ENCODE data around the gene SPATC1L. TPM values are rescaled to one million over a fixed set of nuclear protein-coding genes. Genes with fewer than 3 reads are reported as not detected.

SPATC1L gene
- polyA plus RNA-seq, 3 donors, result 3.3 to 6.7 (median 5.8) TPM

- H3K4me1 ChIP-seq (ENCODE audit: control insufficient read depth in 1 of 2, insufficient read depth in 2 of 2, low read length in 2 of 2), result no peaks in the 10 kb centered on the region
- no peaks in the 10 kb centered on the region for H4K20me1 ChIP-seq (ENCODE audit: insufficient read depth, low read length)
- H3K79me2 ChIP-seq (ENCODE audit: insufficient read depth, low read length), result no peaks in the 10 kb centered on the region
- H3K4me1 Mint-ChIP-seq, result no peaks in the 10 kb centered on the region
- 87% methylated on average over 5 of the region's 13 CpGs for WGBS (ENCODE audit: insufficient coverage)
- no peak overlapping the region for H3K4me3 Mint-ChIP-seq
- H3K36me3 Mint-ChIP-seq, result peaks cover 44 to 51% of the 10 kb centered on the region in 2 donors
- no peaks in the 10 kb centered on the region for H3K27me3 Mint-ChIP-seq (ENCODE audit: low read depth in 3 of 3)
- H3K9me3 Mint-ChIP-seq, result no peaks in the 10 kb centered on the region
- TF ChIP-seq CTCF (IDR thresholded peaks at IDR 0.05), result no peak
- no peak overlapping the region for H3K27ac Mint-ChIP-seq
- no peak for DNase-seq
- no peak overlapping the region for H2AFZ ChIP-seq (ENCODE audit: insufficient read depth, low read depth, low read length, poor library complexity, severe bottlenecking)
- intact Hi-C loops (cut with micrococcal nuclease), result no loop called here
- no peak overlapping the region for H3K9ac ChIP-seq (ENCODE audit: insufficient read depth, low read length, poor library complexity, severe bottlenecking)
- peaks cover 8 to 48% of the 10 kb centered on the region in 2 donors for H3K36me3 ChIP-seq (replicated peaks in 1 of 2; ENCODE audit: control insufficient read depth in 1 of 2, insufficient read depth in 2 of 2, low read length in 2 of 2)
- H3K4me3 ChIP-seq (replicated peaks in 1 of 3; ENCODE audit: low read depth in 2 of 3, low read length in 3 of 3), result no peak overlapping the region
- H3K9me3 ChIP-seq (replicated peaks in 1 of 2; ENCODE audit: control insufficient read depth in 1 of 2, insufficient read depth in 1 of 2, low read length in 2 of 2), result no peaks in the 10 kb centered on the region
- no peaks in the 10 kb centered on the region for H3K27me3 ChIP-seq (ENCODE audit: control insufficient read depth in 2 of 2, insufficient read depth in 2 of 2, low read length in 2 of 2)
- H3K27ac ChIP-seq (ENCODE audit: low read depth in 1 of 2, low read length in 2 of 2), result no peak overlapping the region
- H3K4me2 ChIP-seq (replicated peaks; ENCODE audit: extremely low read depth, low read length, poor library complexity, severe bottlenecking), result no peak overlapping the region
Measured at GRCh38 chr21:46199436-46200373, 15.4 kb upstream of the SPATC1L start.

GRCh38 chr21:46196733-46197132 lies 12.5 kb upstream of the SPATC1L start:
- H3K36me3 Mint-ChIP-seq, result peaks cover 51 to 56% of the 10 kb centered on the region in 2 donors
- H3K9me3 Mint-ChIP-seq, result peaks cover 0 to 2% (median 0%) of the 10 kb centered on the region in 7 donors
- Histone ChIP-seq H3K79me2 (ENCODE audit: insufficient read depth, low read length) (no peaks in the 10 kb centered on the region), H3K36me3 (replicated peaks in 1 of 2; ENCODE audit: control insufficient read depth in 1 of 2, insufficient read depth in 2 of 2, low read length in 2 of 2) (peaks cover 15 to 56% of the 10 kb centered on the region in 2 donors), H4K20me1 (ENCODE audit: insufficient read depth, low read length) (no peaks in the 10 kb centered on the region), H2AFZ (ENCODE audit: insufficient read depth, low read depth, low read length, poor library complexity, severe bottlenecking) (no peak overlapping the region), H3K27me3 (ENCODE audit: control insufficient read depth in 2 of 2, insufficient read depth in 2 of 2, low read length in 2 of 2) (no peaks in the 10 kb centered on the region), H3K4me1 (ENCODE audit: control insufficient read depth in 1 of 2, insufficient read depth in 2 of 2, low read length in 2 of 2) (no peaks in the 10 kb centered on the region), H3K27ac (ENCODE audit: low read depth in 1 of 2, low read length in 2 of 2) (no peak overlapping the region), H3K9me3 (replicated peaks in 1 of 2; ENCODE audit: control insufficient read depth in 1 of 2, insufficient read depth in 1 of 2, low read length in 2 of 2) (no peaks in the 10 kb centered on the region), H3K9ac (ENCODE audit: insufficient read depth, low read length, poor library complexity, severe bottlenecking) (no peak overlapping the region), H3K4me2 (replicated peaks; ENCODE audit: extremely low read depth, low read length, poor library complexity, severe bottlenecking) (no peak overlapping the region), H3K4me3 (replicated peaks in 1 of 3; ENCODE audit: low read depth in 2 of 3, low read length in 3 of 3) (no peak overlapping the region)
- WGBS (ENCODE audit: insufficient coverage), result 89% methylated on average over 16 of the region's 20 CpGs
- no peaks in the 10 kb centered on the region for H3K4me1 Mint-ChIP-seq
- H3K27me3 Mint-ChIP-seq (ENCODE audit: low read depth in 3 of 3), result no peaks in the 10 kb centered on the region
- DNase-seq, result no peak
- H3K27ac Mint-ChIP-seq, result no peak overlapping the region
- no peak for TF ChIP-seq CTCF (IDR thresholded peaks at IDR 0.05)
- intact Hi-C loops (cut with micrococcal nuclease), result no loop called here
- no peak overlapping the region for H3K4me3 Mint-ChIP-seq

All from CD14-positive monocyte (primary cell).